NOMO-1 (cell line): Measurements from ENCODE around the gene TECPR2.
A peak's percentile ranks its signal among the peaks of the same experiment; 100 is the strongest.
"Not testable (repeated sequence)": the region's sequence is repeated elsewhere in the genome, so short reads cannot be mapped to it uniquely, and the experiment has no call there.

Source experiments
- DNase-seq, 2 experiments: peaks; one replicate each; lab custom pipeline; 2025; ENCODE audit not compliant: unreplicated experiment in 2 of 2; lab: John Stamatoyannopoulos, UW

Gene TECPR2

GRCh38 chr14:102519709-102520108 lies 157.0 kb downstream of the TECPR2 start:
- not testable (repeated sequence) for DNase-seq

GRCh38 chr14:102523200-102523568 lies 160.4 kb downstream of the TECPR2 start:
- DNase-seq, result no peak

- DNase-seq, result no peak
Observed at GRCh38 chr14:102523569-102524450, 161.1 kb downstream of the TECPR2 start.

- peak; percentile 95 to 97 for DNase-seq
Observed at GRCh38 chr14:102524451-102525218, 161.9 kb downstream of the TECPR2 start.

GRCh38 chr14:102525219-102525928 lies 162.6 kb downstream of the TECPR2 start:
- peak; percentile 33 to 66 for DNase-seq

GRCh38 chr14:102525929-102526497 lies 163.3 kb downstream of the TECPR2 start:
- no peak for DNase-seq

GRCh38 chr14:102528431-102529170 lies 165.9 kb downstream of the TECPR2 start:
- DNase-seq, result no peak

DNA sequence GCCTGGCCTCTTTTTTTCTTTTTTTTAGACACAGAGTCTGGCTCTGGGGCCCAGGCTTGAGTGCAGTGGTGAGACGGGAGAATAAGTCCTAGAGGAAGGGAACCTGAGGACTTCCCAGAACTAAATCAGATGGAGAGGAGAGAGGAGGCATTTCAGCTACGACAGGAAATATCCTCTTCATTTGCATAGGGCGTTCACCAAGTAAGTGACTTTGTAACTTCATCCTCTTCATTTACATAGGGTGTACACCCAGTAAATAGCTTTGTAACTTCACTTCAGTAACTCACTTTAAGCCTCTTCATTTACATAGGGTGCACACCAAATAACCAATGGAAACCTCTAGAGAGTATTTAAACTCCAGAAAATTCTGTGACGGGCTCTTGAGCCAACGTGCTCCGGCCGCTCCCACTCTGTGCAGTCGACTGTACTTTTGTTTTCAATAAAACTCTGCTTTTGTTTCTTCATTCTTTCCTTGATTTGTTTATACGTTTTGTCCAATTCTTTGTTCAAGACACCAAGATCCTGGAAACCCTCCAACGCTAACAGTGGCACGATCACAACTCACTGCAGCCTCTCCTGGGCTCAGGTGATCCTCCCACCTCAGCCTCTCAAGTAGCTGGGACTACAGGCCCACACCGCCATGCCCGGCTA lies 168.2 kb downstream of the TECPR2 start:
- DNase-seq, result peak; percentile 14 to 54

- no peak for DNase-seq
Observed at GRCh38 chr14:102532204-102532658, 169.5 kb downstream of the TECPR2 start.

GRCh38 chr14:102537981-102538601 lies 175.3 kb downstream of the TECPR2 start:
- no peak for DNase-seq

DNA sequence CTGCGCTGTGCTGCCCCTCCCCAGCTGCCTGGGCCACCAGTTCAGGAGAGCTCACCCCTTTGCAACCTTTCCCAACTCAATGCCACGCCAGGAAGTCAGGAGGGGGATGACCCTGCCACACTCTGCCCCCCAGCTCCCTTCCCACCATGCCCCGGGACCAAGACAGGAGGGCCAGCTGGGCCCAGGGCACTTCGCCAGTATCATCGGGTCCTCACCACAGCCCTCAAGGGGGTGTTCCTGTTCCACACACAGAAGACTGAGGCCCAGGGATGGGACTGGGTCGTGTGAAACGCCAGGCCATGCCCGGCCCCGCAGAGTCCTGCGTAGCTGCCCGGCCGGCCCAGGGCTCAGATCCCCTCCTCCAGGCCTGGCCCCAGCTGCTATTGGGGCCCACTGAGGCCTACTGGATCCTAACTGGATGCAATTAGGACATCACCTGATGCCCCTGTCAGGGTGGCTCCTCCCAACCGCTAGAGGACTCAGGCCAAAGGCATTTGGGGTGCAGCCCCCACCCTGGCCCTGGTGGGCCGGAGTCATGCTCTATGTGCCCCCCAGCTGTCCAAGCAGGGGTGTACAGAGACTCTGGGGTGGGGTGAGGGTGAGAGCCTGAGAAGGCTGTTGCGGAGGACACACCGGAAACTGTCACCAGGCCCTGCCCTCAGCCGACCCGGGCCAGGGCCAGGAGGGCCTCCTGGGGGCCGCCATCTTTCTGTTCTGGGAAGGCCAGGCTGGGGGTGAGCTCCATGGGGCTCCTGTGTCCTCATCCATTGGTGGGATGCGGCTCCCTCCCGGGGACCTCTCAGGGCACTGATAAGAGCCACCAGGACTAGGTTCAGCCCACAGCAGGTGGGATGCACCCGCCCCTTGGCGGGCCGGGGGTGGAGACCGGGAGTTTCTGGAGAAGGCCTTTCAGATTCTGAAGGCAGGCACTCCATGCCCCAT lies 176.1 kb downstream of the TECPR2 start:
- no peak for DNase-seq

DNA sequence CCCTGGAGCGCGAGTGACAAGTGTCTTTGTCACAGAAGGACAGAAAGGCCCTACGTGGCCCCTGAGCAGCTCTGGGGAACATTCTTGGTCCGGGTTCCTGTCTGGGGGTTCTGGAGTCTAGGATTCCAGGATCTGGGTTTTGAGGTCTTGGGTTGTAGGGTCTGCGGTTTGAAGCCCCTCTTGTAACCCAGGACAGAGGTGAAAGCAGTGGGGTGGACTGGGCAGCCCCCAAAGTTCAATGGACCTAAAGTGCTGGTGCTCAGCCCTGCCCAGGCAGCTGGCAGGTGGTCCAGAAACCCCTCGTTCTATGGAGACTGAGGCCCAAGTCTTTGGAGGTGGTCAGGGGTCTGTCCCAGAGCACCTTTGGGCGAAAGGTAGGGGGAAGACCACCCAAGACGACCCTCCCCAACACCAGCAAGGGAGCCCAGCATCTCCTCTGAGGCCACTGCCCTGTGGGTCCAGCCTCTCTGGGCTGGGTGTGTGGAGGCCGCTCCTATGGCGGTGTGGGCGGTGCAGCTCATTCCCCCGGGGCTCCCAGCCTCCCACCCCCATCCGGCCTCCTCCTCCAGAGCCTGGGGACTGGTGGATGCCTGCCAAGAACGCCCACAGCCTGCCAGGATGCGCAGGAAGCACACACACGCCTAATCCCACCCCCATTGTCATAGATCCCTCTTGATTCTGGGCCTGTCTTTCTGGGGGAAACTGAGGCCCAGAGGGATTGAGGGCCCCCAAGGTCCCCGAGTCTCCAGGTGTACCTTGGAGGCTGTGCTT lies 177.0 kb downstream of the TECPR2 start:
- no peak for DNase-seq

- DNase-seq, result no peak
Observed at GRCh38 chr14:102540315-102541028, 177.7 kb downstream of the TECPR2 start.

DNA sequence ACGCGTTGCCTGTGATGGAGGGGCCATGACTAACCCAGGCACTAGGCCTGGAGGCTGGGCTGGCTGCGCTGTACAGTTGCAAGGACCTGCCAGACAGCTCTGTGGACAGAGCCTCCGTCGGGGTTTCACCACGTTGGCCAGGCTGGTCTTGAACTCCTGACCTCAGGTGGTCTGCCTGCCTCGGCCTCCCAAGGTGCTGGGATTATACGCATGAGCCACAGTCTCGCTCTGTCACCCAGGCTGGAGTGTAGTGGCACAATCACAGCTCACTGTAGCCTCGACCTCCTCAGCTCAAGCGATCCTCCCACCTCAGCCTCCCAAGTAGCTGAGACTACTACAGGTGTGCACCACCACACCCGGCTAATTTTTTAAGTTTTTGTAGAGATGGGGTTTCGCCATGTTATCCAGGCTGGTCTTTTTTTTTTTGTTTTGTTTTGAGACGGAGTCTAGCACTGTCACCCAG lies 178.3 kb downstream of the TECPR2 start:
- not testable (repeated sequence) for DNase-seq

GRCh38 chr14:102541771-102542170 lies 179.0 kb downstream of the TECPR2 start:
- DNase-seq, result no peak

GRCh38 chr14:102544046-102544746 lies 181.5 kb downstream of the TECPR2 start:
- no peak for DNase-seq
